Vagina (tissue), 2 donors: ENCODE results near the gene RETREG1.

Experiments used
- CTCF ChIP-seq, 3 experiments: fragments of 450-650 bp in 2 of 3; fragments of 200-600 bp in 1 of 3; sonication (generic) in 1 of 3; IDR thresholded peaks; one replicate each; pipeline ENCODE4 v1.5.1; 2017 to 2019; ENCODE audit warnings: antibody characterized with exemption in 3 of 3, mild to moderate bottlenecking in 2 of 3, moderate library complexity in 2 of 3
- POLR2A ChIP-seq, 2 donors: fragments of 450-650 bp; IDR thresholded peaks; one replicate each; pipeline ENCODE4 v1.6.1; 2017; ENCODE audit warnings: antibody characterized with exemption in 2 of 2, mild to moderate bottlenecking in 2 of 2, moderate library complexity in 2 of 2
- POLR2AphosphoS5 ChIP-seq, 2 donors: sonication (generic); formaldehyde crosslinking; IDR thresholded peaks; one replicate each; pipeline ENCODE4 v1.9.0; 2017; ENCODE audit warnings: antibody characterized with exemption in 2 of 2, mild to moderate bottlenecking in 2 of 2, low read depth in 1 of 2; ENCODE audit not compliant: insufficient read depth in 1 of 2

- TF ChIP-seq POLR2A (IDR thresholded peaks at IDR 0.05) (no peak), POLR2AphosphoS5 (IDR thresholded peaks at IDR 0.05; ENCODE audit: insufficient read depth in 1 of 2, low read depth in 1 of 2) (no peak), CTCF (IDR thresholded peaks at IDR 0.05) (no peak)
These were observed 155.0 kb downstream of the RETREG1 start for GRCh38 chr5:16461782-16462181.
